Measurements from ENCODE around the gene HMX3. TPM values are rescaled to one million over a fixed set of nuclear protein-coding genes. Genes with fewer than 3 reads are reported as not detected.

HMX3 gene
- total RNA-seq, 1 donor from 2014 or later = not detected

- TF ChIP-seq, protein P1, sequence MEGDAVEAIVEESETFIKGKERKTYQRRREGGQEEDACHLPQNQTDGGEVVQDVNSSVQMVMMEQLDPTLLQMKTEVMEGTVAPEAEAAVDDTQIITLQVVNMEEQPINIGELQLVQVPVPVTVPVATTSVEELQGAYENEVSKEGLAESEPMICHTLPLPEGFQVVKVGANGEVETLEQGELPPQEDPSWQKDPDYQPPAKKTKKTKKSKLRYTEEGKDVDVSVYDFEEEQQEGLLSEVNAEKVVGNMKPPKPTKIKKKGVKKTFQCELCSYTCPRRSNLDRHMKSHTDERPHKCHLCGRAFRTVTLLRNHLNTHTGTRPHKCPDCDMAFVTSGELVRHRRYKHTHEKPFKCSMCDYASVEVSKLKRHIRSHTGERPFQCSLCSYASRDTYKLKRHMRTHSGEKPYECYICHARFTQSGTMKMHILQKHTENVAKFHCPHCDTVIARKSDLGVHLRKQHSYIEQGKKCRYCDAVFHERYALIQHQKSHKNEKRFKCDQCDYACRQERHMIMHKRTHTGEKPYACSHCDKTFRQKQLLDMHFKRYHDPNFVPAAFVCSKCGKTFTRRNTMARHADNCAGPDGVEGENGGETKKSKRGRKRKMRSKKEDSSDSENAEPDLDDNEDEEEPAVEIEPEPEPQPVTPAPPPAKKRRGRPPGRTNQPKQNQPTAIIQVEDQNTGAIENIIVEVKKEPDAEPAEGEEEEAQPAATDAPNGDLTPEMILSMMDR (IDR thresholded peaks at IDR 0.05; ENCODE audit: unreplicated experiment) = no peak
- DNase-seq (ENCODE audit: low spot score in 2 of 2, unreplicated experiment in 2 of 2) = no peak
- no peak overlapping the region for H3K27ac Mint-ChIP-seq
- H3K4me1 Mint-ChIP-seq = no peaks in the 10 kb centered on the region
- no peaks in the 10 kb centered on the region for H3K36me3 Mint-ChIP-seq
- no peaks in the 10 kb centered on the region for H3K9me3 Mint-ChIP-seq
- peaks cover 72% of the 10 kb centered on the region for H3K27me3 Mint-ChIP-seq (ENCODE audit: low read depth)
- no peak overlapping the region for H3K4me3 Mint-ChIP-seq
Observed at GRCh38 chr10:123102673-123103072, 33.1 kb upstream of the HMX3 start.

GRCh38 chr10:123103944-123104343, 31.8 kb upstream of the HMX3 start:
- DNase-seq (ENCODE audit: low spot score in 2 of 2, unreplicated experiment in 2 of 2) = no peak
- no peaks in the 10 kb centered on the region for H3K9me3 Mint-ChIP-seq
- H3K4me1 Mint-ChIP-seq = no peaks in the 10 kb centered on the region
- H3K4me3 Mint-ChIP-seq = no peak overlapping the region
- no peak overlapping the region for H3K27ac Mint-ChIP-seq
- no peaks in the 10 kb centered on the region for H3K36me3 Mint-ChIP-seq
- H3K27me3 Mint-ChIP-seq (ENCODE audit: low read depth) = peaks cover 62% of the 10 kb centered on the region
- TF ChIP-seq, protein P1 (IDR thresholded peaks at IDR 0.05; ENCODE audit: unreplicated experiment) = no peak

GRCh38 chr10:123109466-123109865, 26.3 kb upstream of the HMX3 start:
- H3K9me3 Mint-ChIP-seq = no peaks in the 10 kb centered on the region

DNA sequence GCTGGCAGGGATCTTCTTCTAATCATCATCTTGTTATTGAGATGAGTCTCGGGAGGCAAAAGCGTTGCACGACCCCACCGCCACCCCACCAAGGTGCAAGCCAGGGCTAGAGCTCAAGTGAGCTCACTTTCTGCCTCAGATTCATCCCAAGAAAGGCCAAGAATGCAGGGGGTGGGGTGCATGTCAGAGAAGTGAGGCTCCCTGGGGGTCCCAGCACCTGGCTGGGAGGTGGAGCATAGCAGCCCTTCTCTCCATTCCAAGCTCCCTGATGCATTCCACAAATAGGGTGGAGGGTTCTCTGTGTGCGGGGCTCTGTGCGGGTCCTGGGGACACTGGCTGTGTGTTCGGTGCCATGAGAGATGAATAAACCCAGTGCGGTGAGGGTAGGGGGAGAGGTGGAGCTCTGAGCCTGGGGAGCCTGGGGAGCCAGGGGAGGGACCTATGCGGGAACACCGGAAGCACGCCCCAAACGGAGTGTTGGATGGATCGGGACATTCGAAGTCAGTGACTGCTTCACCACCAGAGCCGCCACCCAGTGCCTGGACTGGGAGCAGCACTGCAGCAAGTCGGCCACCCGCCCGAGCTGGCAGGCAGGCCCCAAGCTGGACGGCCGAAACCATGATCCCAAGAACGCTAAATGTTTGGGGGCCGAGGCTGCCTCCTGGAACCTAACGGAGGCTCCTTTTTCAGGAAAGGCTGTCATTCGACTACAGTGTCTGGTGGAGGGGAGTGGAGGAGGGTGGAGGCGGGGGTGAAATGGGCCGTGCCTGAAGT, 17.9 kb upstream of the HMX3 start:
- Mint-ChIP-seq H3K9me3 (no peaks in the 10 kb centered on the region), H3K4me3 (no peak overlapping the region), H3K4me1 (no peaks in the 10 kb centered on the region), H3K36me3 (no peaks in the 10 kb centered on the region), H3K27me3 (ENCODE audit: low read depth) (peaks cover 83% of the 10 kb centered on the region), H3K27ac (no peak overlapping the region)
- TF ChIP-seq, protein P1 (IDR thresholded peaks at IDR 0.05; ENCODE audit: unreplicated experiment) = no peak
- no peak for DNase-seq (ENCODE audit: low spot score in 2 of 2, unreplicated experiment in 2 of 2)

More at GRCh38 chr10:123109466-123109865, 26.3 kb upstream of the HMX3 start:
- no peak overlapping the region for H3K27ac Mint-ChIP-seq
- no peaks in the 10 kb centered on the region for H3K36me3 Mint-ChIP-seq
- no peaks in the 10 kb centered on the region for H3K4me1 Mint-ChIP-seq
- TF ChIP-seq, protein P1 (IDR thresholded peaks at IDR 0.05; ENCODE audit: unreplicated experiment) = no peak
- no peak for DNase-seq (ENCODE audit: low spot score in 2 of 2, unreplicated experiment in 2 of 2)
- H3K4me3 Mint-ChIP-seq = no peak overlapping the region
- peaks cover 61% of the 10 kb centered on the region for H3K27me3 Mint-ChIP-seq (ENCODE audit: low read depth)

GRCh38 chr10:123119081-123119480, 16.7 kb upstream of the HMX3 start:
- H3K9me3 Mint-ChIP-seq = no peaks in the 10 kb centered on the region
- H3K4me3 Mint-ChIP-seq = no peak overlapping the region
- no peaks in the 10 kb centered on the region for H3K36me3 Mint-ChIP-seq
- H3K27ac Mint-ChIP-seq = no peak overlapping the region
- TF ChIP-seq, protein P1 (IDR thresholded peaks at IDR 0.05; ENCODE audit: unreplicated experiment) = no peak
- no peak for DNase-seq (ENCODE audit: low spot score in 2 of 2, unreplicated experiment in 2 of 2)
- H3K27me3 Mint-ChIP-seq (ENCODE audit: low read depth) = peaks cover 88% of the 10 kb centered on the region
- H3K4me1 Mint-ChIP-seq = no peaks in the 10 kb centered on the region
